ENCODE results near the gene GSX2.
"Not testable (repeated sequence)": the region's sequence is repeated elsewhere in the genome, so short reads cannot be mapped to it uniquely, and the experiment has no call there.

GSX2 gene

DNA sequence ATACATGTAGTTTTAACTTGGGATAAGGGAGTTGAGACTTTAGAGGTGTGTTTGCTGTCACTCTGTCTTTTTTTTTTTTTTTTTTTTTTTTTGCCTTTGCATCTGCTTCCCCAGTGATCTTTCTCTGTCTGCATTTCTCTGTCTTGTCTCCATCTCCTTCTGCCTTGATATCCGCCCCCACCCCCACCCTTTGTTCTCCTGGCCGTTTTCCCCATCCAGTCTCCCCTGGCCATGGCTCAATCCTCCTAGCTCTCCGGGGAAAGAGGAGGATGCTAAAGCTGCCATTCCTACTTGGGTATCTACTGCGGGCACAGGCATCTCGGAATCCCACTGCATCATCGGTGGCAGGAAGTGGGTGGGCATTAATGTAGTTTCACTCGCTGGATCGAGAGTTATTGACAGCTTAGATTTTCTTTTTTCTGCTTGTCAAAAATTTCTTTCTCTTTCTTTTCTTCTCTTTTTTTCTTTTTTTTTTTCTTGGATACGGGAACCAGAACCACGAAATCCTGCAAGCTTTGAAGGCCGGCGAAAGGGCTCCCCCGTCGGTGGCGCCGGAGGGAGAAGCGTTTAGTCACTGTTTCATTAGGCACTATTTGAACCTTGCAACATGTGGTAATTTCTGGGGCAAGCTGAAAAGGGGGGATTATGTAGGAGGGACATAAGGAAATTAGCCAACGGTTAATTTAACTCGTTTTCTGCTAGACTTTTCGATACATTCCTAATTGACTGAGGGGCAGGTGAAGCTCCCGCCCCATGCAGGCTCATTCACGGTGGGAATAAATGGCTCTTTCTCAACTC is 8.2 kb downstream of the GSX2 start:
- no peak for DNase-seq

- DNase-seq, result no peak
Measured at GRCh38 chr4:54109241-54110018, 9.5 kb downstream of the GSX2 start.

- no peak for DNase-seq
Measured at GRCh38 chr4:54110019-54110416, 10.1 kb downstream of the GSX2 start.

- DNase-seq, result not testable (repeated sequence)
Measured at GRCh38 chr4:54113206-54113605, 13.2 kb downstream of the GSX2 start.

DNA sequence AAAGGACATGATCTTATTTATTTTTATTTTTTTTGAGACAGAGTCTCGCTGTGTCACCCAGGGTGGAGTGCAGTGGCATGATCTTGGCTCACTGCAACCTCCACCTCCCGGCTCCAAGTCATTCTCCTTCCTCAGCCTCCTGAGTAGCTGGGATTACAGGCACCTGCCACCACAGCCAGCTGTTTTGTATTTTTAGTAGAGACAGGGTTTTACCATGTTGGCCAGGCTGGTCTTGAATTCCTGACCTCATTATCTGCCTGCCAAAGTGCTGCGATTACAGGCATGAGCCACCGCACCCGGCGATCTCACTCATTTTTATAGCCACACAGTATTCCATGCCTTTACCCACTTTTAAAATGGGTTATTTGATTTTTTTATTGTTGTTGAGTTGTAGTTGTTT is 16.3 kb downstream of the GSX2 start:
- DNase-seq, result not testable (repeated sequence)

DNA sequence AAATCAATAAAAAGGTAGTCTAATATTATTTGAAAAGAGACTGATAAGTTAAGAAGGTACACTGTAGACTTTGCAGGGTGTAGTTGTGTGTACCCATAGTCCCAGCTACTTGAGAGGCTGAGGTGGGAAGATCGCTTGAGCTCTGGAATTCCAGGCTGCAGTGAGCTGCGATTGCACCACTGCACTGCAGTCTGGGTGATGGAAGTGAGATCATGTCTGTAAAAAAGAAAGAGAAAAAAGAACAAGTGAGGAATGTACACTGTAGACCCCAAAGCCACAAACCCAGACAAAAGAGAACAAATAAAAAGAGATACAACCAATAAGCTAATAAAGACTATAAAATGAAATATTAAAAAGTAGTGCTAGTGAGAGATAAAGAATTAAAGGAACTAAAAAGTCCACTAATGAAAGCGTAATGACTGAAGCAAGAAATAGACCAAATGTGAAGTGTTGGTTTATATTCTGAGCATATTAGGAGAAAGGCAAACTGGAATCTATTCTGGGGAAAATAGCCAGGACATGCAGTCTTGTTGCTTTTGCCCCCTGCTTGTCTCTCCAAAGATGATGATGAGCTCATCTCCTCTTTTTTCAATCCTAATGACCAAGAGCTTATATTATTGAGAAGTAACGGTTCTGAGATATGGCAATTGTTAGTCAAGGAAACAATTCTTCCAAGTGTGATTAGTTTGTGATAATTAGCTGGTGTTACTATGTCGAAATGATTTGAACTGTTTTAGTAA is 19.1 kb downstream of the GSX2 start:
- DNase-seq, result no peak

GRCh38 chr4:54120518-54120917 is 20.6 kb downstream of the GSX2 start:
- no peak for DNase-seq

DNA sequence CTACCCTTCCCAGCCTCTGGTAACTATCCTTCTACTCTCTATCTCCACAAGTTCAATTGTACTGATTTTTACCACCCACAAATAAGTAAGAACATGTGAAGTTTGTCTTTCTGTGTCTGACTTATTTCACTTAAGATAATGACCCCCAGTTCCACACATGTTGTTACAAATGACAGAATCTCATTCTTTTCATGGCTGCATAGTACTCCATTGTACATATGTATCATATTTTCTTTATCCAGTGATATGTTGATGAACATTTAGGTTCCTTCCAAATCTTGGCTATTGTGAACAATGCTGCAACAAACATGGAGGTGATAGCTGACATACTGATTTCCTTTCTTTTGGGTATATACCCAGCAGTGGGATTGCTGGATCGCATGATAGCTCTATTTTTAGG is 27.7 kb downstream of the GSX2 start:
- DNase-seq, result no peak

GRCh38 chr4:54128694-54129093 is 28.7 kb downstream of the GSX2 start:
- not testable (repeated sequence) for DNase-seq

DNA sequence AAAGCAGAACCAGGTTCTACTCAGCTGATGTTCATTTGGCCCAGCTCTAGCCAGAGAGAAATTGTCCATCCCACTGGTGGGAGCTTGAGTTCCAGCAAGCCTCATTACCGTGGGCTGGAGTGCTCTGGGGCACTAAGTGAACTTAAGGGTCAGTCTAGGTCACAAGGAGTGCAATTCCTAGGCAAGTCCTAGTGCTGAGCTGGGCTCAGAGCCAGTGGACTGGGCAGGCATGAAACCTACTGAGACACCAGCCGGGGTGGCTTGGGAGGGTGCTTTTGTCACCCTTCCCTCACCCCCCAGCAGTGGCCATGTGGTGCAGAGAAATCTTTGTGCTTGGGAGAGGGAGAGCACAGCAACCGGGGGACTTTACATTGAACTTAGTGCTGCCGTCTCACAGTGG is 39.4 kb downstream of the GSX2 start:
- no peak for DNase-seq

DNA sequence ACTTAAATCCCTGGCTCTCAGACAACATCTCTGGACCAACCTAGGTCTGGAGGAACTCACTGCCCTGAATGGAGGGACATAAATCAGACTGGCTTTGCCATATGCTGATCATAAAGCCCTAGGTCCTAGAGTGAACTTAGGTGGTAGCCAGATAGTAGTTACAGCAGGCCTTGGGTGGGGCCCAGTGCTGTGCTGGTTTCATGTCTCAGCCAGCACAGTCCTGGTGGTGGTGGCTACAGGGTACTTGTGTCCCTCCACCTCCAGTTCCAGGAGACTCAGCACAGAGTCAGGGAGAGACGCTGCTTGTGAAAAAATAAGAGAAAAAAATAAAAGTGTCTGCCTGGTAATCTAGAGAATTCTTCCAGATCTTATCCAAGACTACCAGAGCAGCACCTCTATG is 40.3 kb downstream of the GSX2 start:
- DNase-seq, result no peak

- no peak for DNase-seq
Measured at GRCh38 chr4:54144199-54144598, 44.2 kb downstream of the GSX2 start.

GRCh38 chr4:54144661-54145171 is 44.8 kb downstream of the GSX2 start:
- DNase-seq, result no peak

GRCh38 chr4:54146139-54146538 is 46.2 kb downstream of the GSX2 start:
- no peak for DNase-seq

- no peak for DNase-seq
Measured at GRCh38 chr4:54149323-54149722, 49.4 kb downstream of the GSX2 start.
